K562 (cell line): ENCODE results near the gene CATSPER4. TPM values are rescaled to one million over a fixed set of nuclear protein-coding genes. Genes with fewer than 3 reads are reported as not detected.

ENCODE experiments used
- BRCA1 ChIP-seq, 2 experiments: fragments of 450-650 bp in 1 of 2; sonication (generic) in 1 of 2; formaldehyde crosslinking in 1 of 2; IDR thresholded peaks; 2 replicates each; pipeline versions ENCODE4 v1.5.0 to v1.6.1; 2017 to 2020; ENCODE audit warnings: mild to moderate bottlenecking in 1 of 2, missing genetic modification reagents in 1 of 2
- C11orf30 ChIP-seq: fragments of 450-650 bp; IDR thresholded peaks from 2 replicates; pipeline ENCODE4 v1.6.1; 2016; ENCODE audit warnings: low read depth, mild to moderate bottlenecking
- ESRRB ChIP-seq: fragments of 250-450 bp; sonication (Bioruptor Pico); IDR thresholded peaks from 2 replicates; pipeline ENCODE4 v1.5.0; 2020; ENCODE audit warnings: mild to moderate bottlenecking, moderate library complexity, borderline replicate concordance
- FOS ChIP-seq: IDR thresholded peaks from 3 replicates; pipeline ENCODE4 v1.6.1; 2011; ENCODE audit not compliant: insufficient read length; ENCODE audit errors: extremely low read depth
- GTF2B ChIP-seq: IDR thresholded peaks from 2 replicates; pipeline ENCODE4 v1.6.1; 2011; ENCODE audit not compliant: insufficient read length; ENCODE audit errors: extremely low read depth
- HIVEP1 ChIP-seq: fragments of 250-450 bp; sonication (Bioruptor Pico); IDR thresholded peaks from 2 replicates; pipeline ENCODE4 v1.4.0; 2020; ENCODE audit warnings: mild to moderate bottlenecking
- ILK ChIP-seq: fragments of 450-650 bp; IDR thresholded peaks from 2 replicates; pipeline ENCODE4 v1.6.1; 2016; ENCODE audit warnings: missing genetic modification characterization, low read depth, mild to moderate bottlenecking, missing compliant biosample characterization, moderate library complexity, borderline replicate concordance
- MIER1 ChIP-seq: fragments of 450-650 bp; IDR thresholded peaks from 2 replicates; pipeline ENCODE4 v1.6.1; 2016; ENCODE audit warnings: antibody characterized with exemption, mild to moderate bottlenecking, low read depth
- MTA3 ChIP-seq: fragments of 450-650 bp; formaldehyde crosslinking; IDR thresholded peaks from 2 replicates; pipeline ENCODE4 v1.6.1; 2017; ENCODE audit warnings: mild to moderate bottlenecking, borderline replicate concordance
- MTF1 ChIP-seq: fragments of 250-450 bp; sonication (Bioruptor Pico); IDR thresholded peaks from 2 replicates; pipeline ENCODE4 v1.9.0; 2021; ENCODE audit warnings: moderate library complexity, mild to moderate bottlenecking, inconsistent platforms, borderline replicate concordance
- NCOA6 ChIP-seq: fragments of 450-650 bp; IDR thresholded peaks from 2 replicates; pipeline ENCODE4 v1.6.1; 2017; ENCODE audit warnings: mild to moderate bottlenecking
- NFE2 ChIP-seq: IDR thresholded peaks from 2 replicates; pipeline ENCODE4 v1.6.1; 2014; ENCODE audit warnings: antibody characterized with exemption, low read depth
- NR4A1 ChIP-seq, 2 experiments: fragments of 250-450 bp in 1 of 2; fragments of 450-650 bp in 1 of 2; sonication (Bioruptor Pico) in 1 of 2; IDR thresholded peaks; 2 replicates each; pipeline versions ENCODE4 v1.4.0 to v1.6.1; 2016 to 2020; ENCODE audit warnings: mild to moderate bottlenecking in 2 of 2, missing compliant biosample characterization in 1 of 2, missing genetic modification characterization in 1 of 2, moderate library complexity in 1 of 2
- RB1 ChIP-seq: fragments of 450-650 bp; IDR thresholded peaks from 2 replicates; pipeline ENCODE4 v1.6.1; 2017; ENCODE audit warnings: low read depth, mild to moderate bottlenecking
- SMAD4 ChIP-seq: fragments of 250-450 bp; sonication (Bioruptor Pico); conservative IDR thresholded peaks from 2 replicates; pipeline ENCODE4 v1.8.0; 2021; ENCODE audit warnings: inconsistent platforms, mild to moderate bottlenecking, moderate library complexity
- SMARCC2 ChIP-seq: fragments of 450-650 bp; IDR thresholded peaks from 2 replicates; pipeline ENCODE4 v1.6.1; 2017; ENCODE audit warnings: antibody characterized with exemption, moderate library complexity, mild to moderate bottlenecking, low read depth
- SNAPC5 ChIP-seq: fragments of 250-450 bp; sonication (Bioruptor Pico); IDR thresholded peaks from 2 replicates; pipeline ENCODE4 v1.8.0; 2021; ENCODE audit warnings: moderate library complexity, mild to moderate bottlenecking, inconsistent platforms
- SOX6 ChIP-seq: fragments of 450-650 bp; IDR thresholded peaks from 2 replicates; pipeline ENCODE4 v1.6.1; 2014; ENCODE audit warnings: mild to moderate bottlenecking
- SRSF9 ChIP-seq: fragments of 200-400 bp; formaldehyde crosslinking; IDR thresholded peaks from 2 replicates; pipeline ENCODE4 v1.6.1; 2017; ENCODE audit warnings: low read depth, low read length, borderline replicate concordance
- ZBTB5 ChIP-seq: fragments of 450-650 bp; IDR thresholded peaks from 2 replicates; pipeline ENCODE4 v1.6.1; 2017; ENCODE audit warnings: antibody characterized with exemption
- ZNF140 ChIP-seq: fragments of 250-450 bp; sonication (Bioruptor Pico); IDR thresholded peaks from 2 replicates; pipeline ENCODE4 v1.8.0; 2021; ENCODE audit warnings: moderate library complexity, mild to moderate bottlenecking, inconsistent platforms
- ZNF263 ChIP-seq: sonication (generic); formaldehyde crosslinking; IDR thresholded peaks from 2 replicates; pipeline ENCODE4 v1.8.0; 2022; ENCODE audit warnings: mild to moderate bottlenecking, missing genetic modification reagents, borderline replicate concordance
- ZNF512 ChIP-seq: IDR thresholded peaks from 2 replicates; pipeline ENCODE4 v1.6.1; 2016; ENCODE audit warnings: missing genetic modification characterization, missing compliant biosample characterization
- ZNF699 ChIP-seq: fragments of 250-450 bp; sonication (Bioruptor Pico); IDR thresholded peaks from 2 replicates; pipeline ENCODE4 v1.8.0; 2021; ENCODE audit warnings: mild to moderate bottlenecking, moderate library complexity; ENCODE audit not compliant: insufficient replicate concordance
- polyA plus RNA-seq, 8 experiments: library from polyadenylated mRNA; depleted of rRNA in 4 of 8; stranded (reverse) in 5 of 8; unstranded in 3 of 8; fragments of >200 nt; fragmentation: Nextera tagmentation in 2 of 8; fragmentation: Illumina TruSeq in 1 of 8; extraction: Ambion mirVana in 2 of 8; extraction: Trizol in 1 of 8; gene quantifications; 2 replicates each; pipeline versions ENCODE4 v1.2.1 to v1.2.3, GENCODE V29; 2011 to 2014; ENCODE audit warnings: inconsistent platforms in 1 of 8, missing spikeins in 1 of 8
- total RNA-seq, 7 experiments: library from RNA; depleted of rRNA in 6 of 7; stranded (reverse); fragments of >200 nt in 6 of 7; fragmentation: Illumina TruSeq in 2 of 7; extraction: Trizol in 2 of 7; gene quantifications; 2 replicates each; pipeline versions ENCODE4 v1.2.1 to v1.2.3, GENCODE V29; 2011 to 2021; ENCODE audit warnings: low replicate concordance in 1 of 7

CATSPER4 gene
- total and polyA plus RNA-seq, 9 of the 15 experiments (the other 6 are each of a cell fraction or from before 2014, with no cell fraction given) = 0.04 to 0.13 TPM; not detected in 7

GRCh38 chr1:26164036-26164860, 26.2 kb upstream of the CATSPER4 start (continued):
- no peak for TF ChIP-seq NCOA6
- TF ChIP-seq SMARCC2 = no peak
- peak; percentile 77 for TF ChIP-seq MTA3
- TF ChIP-seq NR4A1 (CRISPR knock-in tag; IDR thresholded peaks at IDR 0.05) = no peak
- peak; percentile 80 for TF ChIP-seq NR4A1 (tag; IDR thresholded peaks at IDR 0.05)
- no peak for TF ChIP-seq SRSF9
- no peak for TF ChIP-seq ZNF140 (CRISPR knock-in tag)
- TF ChIP-seq ESRRB (CRISPR knock-in tag) = no peak
- TF ChIP-seq FOS = no peak
- TF ChIP-seq MTF1 = no peak
- TF ChIP-seq SMAD4 (CRISPR knock-in tag) = peak; percentile 83
- no peak for TF ChIP-seq ILK (tag)
- TF ChIP-seq C11orf30 = no peak
- no peak for TF ChIP-seq MIER1
- no peak for TF ChIP-seq ZBTB5
- TF ChIP-seq RB1 = peak; percentile 98
- no peak for TF ChIP-seq NFE2
- peak; percentile 54 for TF ChIP-seq SOX6
- TF ChIP-seq ZNF512 = no peak
- TF ChIP-seq BRCA1 (IDR thresholded peaks at IDR 0.05) = no peak
- TF ChIP-seq BRCA1 (CRISPR knock-in tag; IDR thresholded peaks at IDR 0.05) = no peak
- no peak for TF ChIP-seq SNAPC5
- TF ChIP-seq ZNF699 (CRISPR knock-in tag) = peak; percentile 52
- TF ChIP-seq GTF2B = no peak
- TF ChIP-seq HIVEP1 (CRISPR knock-in tag) = no peak
- no peak for TF ChIP-seq ZNF263 (CRISPR knock-in tag)
